Iris pigment epithelial cell (primary cell): ENCODE data around the gene SCFD2.
A peak's percentile ranks its signal among the peaks of the same experiment; 100 is the strongest.
"Not testable (repeated sequence)": the region's sequence is repeated elsewhere in the genome, so short reads cannot be mapped to it uniquely, and the experiment has no call there.

Experiments
- DNase-seq: peaks from one replicate; pipeline ENCODE4 v3.0.0-alpha.2; 2011; ENCODE audit warnings: low read depth

Gene SCFD2

GRCh38 chr4:53101191-53101581, 264.7 kb downstream of the SCFD2 start:
- DNase-seq, result peak; percentile 91

GRCh38 chr4:53100501-53101190, 265.2 kb downstream of the SCFD2 start:
- peak; percentile 87 for DNase-seq

- DNase-seq, result peak; percentile 88
These were observed 267.2 kb downstream of the SCFD2 start for GRCh38 chr4:53098681-53099121.

GRCh38 chr4:53094040-53094439, 271.8 kb downstream of the SCFD2 start:
- no peak for DNase-seq

- peak; percentile 45 for DNase-seq
These were observed 275.7 kb downstream of the SCFD2 start for GRCh38 chr4:53089936-53090729.

- no peak for DNase-seq
These were observed 277.7 kb downstream of the SCFD2 start for GRCh38 chr4:53088152-53088551.

GRCh38 chr4:53076374-53076958, 289.4 kb downstream of the SCFD2 start:
- DNase-seq, result no peak

- no peak for DNase-seq
These were observed 290.6 kb downstream of the SCFD2 start for GRCh38 chr4:53075162-53075785.

- peak; percentile 16 for DNase-seq
These were observed 297.0 kb downstream of the SCFD2 start for GRCh38 chr4:53068755-53069330.

- DNase-seq, result no peak
These were observed 298.6 kb downstream of the SCFD2 start for GRCh38 chr4:53067125-53067802.

- no peak for DNase-seq
These were observed 299.7 kb downstream of the SCFD2 start for GRCh38 chr4:53066155-53066554.

GRCh38 chr4:53064609-53065008, 301.3 kb downstream of the SCFD2 start:
- no peak for DNase-seq

- DNase-seq, result no peak
These were observed 304.6 kb downstream of the SCFD2 start for GRCh38 chr4:53061091-53061850.

- no peak for DNase-seq
These were observed 305.6 kb downstream of the SCFD2 start for GRCh38 chr4:53060278-53060677.

GRCh38 chr4:53059871-53060270, 306.0 kb downstream of the SCFD2 start:
- no peak for DNase-seq

GRCh38 chr4:53059256-53059655, 306.6 kb downstream of the SCFD2 start:
- DNase-seq, result no peak

- no peak for DNase-seq
These were observed 308.2 kb downstream of the SCFD2 start for GRCh38 chr4:53057679-53058078.

- not testable (repeated sequence) for DNase-seq
These were observed 308.8 kb downstream of the SCFD2 start for GRCh38 chr4:53057108-53057507.

- no peak for DNase-seq
These were observed 310.0 kb downstream of the SCFD2 start for GRCh38 chr4:53055716-53056403.

- DNase-seq, result peak; percentile 88
These were observed 310.6 kb downstream of the SCFD2 start for GRCh38 chr4:53055274-53055673.
